ENCODE measurements around the gene CAPZA1.
"Not testable (repeated sequence)": the region's sequence is repeated elsewhere in the genome, so short reads cannot be mapped to it uniquely, and the experiment has no call there.

The CAPZA1 gene

DNA sequence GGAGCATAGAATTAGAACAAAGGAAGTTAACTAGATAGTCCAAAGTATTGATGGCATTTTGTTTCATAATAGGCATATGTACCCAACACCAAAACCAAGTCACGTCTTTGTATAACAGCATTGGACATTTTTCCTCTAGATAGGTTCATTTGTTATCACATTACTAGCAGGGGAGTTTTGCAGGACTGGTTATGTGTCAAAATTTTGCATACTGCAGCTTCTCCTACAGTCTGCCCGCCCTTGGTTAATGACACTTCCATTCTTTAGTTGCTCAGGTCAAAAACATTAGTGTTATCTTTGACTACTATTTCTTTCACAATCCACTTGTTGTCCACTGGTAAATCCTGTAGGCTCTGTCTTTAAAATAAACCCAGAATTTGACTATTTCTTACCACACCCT, 8.9 kb downstream of the CAPZA1 start:
- DNase-seq = peak; percentile 3 to 31

DNA sequence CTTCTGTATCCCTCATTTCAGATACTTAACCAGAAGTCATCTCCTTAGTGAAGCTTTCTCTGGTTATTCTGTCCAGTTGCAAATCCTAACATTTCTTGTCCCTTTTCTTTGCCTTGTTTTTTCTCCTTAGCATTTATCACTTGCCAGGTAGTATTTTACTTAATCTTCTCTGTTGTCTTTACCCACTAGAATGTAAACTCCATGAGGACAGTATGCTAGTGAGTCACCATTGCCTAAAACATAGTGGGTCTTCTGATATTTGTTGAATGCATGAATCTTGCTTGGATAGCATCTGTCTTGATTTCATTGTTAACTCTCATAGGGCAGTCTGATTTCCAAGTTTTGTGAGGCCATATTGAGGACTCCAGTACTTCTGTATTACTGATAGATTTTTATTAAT, 9.6 kb downstream of the CAPZA1 start:
- DNase-seq = no peak

DNA sequence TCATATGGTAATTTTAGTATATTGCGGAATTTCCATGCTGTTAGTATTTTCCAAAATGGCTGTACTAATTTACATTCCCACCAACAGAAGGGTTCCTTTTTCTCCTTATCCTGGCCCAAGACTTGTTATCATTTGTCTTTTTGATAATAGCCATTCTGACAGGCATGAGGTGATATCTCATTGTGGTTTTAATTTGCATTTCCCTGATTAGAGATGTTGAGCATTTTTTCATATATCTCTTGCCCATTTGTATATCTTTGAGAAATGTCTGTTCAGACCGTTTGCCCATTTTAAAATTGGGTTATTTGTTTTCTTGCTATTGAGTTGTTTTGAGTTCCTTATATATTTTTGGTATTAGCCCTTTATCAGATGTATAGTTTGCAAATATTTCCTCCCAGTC, 14.0 kb downstream of the CAPZA1 start:
- no peak for DNase-seq

DNA sequence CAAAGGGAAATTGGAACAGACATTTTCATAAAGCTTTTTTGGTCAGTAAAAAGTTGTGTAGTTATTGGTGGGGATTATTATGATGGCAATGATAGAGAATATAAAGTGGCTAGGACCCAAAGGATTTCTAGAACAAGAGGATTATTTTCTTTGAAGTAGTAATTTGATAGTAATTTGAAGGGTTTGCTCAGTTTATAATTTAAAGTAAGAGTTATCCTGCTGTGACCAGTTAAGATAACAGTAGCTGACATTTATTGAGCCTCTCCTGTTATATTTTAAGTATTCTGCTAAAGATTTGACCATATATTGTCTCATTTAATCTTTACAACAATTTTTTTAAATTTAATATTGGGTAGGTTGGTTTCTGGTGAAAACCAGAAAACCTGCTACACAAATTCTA, 14.7 kb downstream of the CAPZA1 start:
- DNase-seq = no peak

DNA sequence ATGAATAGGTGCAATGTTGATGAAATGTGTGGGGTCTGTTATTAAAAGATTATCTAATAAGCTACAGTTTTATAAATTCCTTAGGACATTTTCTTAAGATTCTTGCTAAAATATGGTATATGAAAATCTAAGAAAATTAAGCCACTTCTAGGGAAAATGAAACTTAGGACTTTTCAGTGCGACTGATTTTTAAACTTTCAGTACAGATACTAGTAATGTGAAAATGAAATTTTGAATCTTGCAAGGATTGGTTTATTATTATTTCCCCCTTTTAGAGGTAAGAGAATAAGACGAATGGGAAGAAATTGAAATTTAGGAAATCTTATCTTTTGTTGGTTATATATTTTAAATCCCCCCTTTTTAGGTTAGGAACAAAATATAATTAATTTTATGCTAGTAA, 16.4 kb downstream of the CAPZA1 start:
- no peak for DNase-seq

DNA sequence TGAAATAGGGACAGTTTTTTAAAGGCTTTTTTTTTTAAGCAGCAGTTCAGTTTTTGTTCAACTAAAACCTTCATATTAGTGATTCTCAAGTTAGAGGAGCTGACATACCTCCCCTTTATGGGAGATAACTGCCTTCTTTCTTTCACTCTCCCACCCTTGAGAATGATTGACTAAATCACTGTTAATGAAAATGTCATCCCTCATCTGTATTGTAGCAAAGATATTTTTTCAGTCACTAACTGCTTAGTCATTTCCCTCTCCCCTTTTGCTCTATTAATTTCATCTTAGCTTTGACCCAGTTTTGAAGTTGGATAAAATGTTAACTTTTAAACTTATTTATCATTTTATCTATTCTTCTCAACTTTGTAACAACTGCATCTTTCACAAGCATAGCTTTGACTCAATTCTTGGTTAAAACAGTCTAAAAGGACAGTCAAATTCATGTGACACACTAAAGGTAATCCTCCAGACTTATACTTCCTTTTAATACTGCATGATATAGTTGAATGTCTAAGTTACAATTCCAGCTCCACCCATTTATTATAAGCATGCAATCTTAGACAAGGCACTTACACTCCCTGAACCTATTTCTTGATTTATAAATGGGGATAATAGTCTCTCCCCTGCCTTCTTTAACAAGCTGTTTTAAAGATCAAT, 17.1 kb downstream of the CAPZA1 start:
- DNase-seq = no peak

DNA sequence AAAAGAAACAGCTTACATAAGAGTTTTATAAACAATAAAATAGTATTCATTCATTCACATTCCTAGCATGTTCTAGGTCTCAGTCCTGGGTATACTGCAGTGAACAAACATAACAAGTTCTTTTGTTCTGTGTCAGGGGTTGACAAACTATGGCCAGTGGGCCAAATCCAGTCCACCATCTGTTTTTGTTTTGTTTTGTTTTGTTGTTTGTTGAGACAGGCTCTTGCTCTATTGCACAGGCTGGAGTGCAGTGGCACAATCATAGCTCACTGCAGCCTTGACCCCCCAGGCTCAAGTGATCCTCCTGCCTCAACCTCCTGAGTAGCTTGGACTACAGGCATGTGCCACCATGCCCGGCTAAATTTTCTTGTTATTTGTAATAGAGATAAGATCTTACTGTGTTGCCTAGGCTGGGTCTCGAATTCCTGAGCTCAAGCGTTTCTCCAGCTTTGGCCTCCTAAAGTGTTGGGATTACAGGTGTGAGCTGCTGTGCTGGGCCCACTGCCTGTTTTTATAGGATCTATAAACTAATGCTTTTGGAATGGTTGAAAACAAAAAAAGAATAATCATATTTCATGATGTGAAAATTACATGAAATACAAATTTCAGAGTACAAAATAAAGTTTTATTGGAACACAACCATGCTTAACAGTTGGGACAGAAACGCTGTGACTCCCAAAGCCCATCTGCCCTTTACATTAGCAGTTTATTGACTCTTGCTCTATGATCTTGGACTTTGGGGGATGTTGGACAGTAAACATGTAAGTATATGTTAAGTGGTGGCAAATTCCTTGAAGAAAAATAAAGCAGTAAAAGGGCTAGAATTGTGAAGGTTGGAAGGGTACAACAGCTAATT, 17.9 kb downstream of the CAPZA1 start:
- DNase-seq = no peak

DNA sequence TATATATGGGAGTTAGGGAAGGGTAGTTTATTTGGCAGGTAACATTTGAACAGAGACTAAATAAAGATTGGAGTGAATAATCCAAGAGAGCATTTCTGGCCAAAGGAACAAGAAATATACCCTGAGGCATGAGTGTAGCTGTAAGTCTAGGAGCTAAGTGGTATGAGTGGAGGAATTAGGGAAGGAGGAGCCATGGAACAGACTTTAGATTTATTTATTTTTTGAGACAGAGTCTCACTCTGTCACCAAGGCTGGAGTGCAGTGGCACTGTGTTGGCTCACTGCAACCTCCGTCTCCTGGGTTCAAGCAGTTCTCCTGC, 18.4 kb downstream of the CAPZA1 start:
- no peak for DNase-seq

DNA sequence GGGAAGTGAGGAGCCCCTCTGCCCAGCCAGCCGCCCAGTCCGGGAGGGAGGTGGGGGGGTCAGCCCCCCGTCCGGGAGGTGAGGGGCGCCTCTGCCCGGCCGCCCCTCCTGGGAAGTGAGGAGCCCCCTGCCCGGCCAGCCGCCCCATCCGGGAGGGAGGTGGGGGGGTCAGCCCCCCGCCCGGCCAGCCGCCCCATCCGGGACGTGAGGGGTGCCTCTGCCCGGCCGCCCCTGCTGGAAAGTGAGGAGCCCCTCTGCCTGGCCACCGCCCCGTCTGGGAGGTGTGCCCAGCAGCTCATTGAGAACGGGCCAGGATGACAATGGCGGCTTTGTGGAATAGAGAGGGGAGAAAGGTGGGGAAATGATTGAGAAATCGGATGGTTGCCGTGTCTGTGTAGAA, 20.8 kb downstream of the CAPZA1 start:
- DNase-seq = not testable (repeated sequence)

DNA sequence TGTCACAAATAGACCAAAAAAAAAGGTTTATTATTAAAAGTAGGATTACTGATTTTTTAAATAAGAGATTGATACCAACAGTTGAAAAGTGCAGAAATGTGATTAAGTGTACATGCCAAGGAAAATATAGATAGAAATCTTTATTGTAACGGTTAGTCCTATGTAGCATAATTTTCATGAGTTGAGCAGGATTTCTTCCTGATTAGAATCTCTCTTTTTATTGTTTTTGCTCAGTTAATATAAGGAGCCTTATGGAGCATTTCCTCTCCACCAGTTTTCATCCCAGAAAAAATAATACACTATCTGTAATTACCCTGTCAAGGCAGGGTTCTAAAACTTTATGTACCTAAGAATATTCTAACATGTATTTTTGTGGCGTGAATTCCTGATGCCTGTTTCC, 23.4 kb downstream of the CAPZA1 start:
- DNase-seq = no peak

DNA sequence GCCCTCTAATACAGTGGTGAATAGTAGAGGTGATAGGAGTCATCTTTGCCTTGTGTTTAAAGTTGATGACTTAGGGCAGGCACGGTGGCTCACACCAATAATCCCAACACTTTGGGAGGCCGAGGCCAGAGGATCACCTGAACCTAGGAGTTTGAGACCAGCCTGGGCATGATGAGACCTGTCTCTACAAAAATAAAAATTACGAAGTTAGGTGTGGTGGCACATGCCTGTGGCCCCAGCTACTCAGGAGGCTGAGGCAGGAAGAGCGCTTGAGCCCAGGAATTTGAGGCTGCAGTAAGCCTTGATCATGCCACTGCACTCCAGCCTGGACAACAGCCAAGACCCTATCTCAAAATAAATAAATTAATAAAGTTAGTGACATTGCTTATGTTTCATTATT, 26.6 kb downstream of the CAPZA1 start:
- no peak for DNase-seq

DNA sequence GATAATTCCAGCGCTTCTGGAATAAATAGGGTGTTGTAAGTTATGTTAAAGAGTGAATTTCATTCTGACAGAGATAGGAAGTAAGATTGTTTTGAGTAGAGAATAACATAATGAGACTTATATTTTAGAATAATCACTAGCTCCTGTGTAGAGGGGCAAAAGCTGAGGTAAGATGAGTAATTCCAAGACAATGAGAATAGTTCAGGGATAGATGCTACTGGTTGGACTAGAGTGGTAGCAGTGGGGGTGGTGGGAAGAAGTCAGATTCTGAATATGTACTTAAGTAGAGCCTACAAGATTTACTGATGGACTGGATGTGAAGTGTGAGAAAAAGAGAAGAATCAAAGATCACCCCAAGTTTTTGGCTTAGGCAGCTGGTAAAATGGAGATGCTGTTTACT, 31.6 kb downstream of the CAPZA1 start:
- DNase-seq = no peak

DNA sequence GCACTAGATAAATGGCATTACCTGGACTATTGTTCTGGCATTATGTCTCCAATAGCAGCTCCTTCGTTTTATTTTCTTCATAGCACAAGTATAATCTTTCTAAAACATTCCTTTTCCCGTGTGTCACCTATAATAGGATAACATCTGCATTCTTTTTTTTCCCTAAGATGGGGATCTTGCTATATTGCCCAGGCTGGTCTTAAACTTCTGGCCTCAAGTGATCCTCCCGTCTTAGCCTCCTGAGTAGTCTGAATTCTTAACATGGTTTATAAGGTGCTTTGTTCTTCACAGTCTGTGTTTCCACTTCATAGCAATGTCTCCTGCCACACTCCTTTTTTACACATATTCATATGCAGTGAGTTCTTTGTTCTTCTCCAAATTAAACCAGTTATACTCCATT, 46.2 kb downstream of the CAPZA1 start:
- DNase-seq = no peak

DNA sequence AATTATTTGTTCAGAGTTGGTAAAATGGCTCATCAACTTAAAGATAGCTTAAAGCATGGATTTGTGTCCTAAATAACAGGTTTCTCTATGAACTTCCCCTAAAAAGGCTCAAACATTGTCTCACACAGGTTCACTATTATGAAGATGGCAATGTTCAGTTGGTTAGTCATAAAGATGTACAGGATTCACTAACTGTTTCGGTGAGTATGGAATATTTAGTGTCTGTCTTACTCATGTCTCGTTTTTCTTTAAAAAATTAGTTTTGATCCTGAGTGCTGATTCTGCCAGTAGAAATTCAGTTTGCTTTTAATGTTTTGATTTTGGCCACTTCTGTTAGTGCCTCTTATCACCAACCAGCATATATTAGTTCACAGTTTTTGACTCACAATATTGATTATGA, 47.3 kb downstream of the CAPZA1 start:
- no peak for DNase-seq

DNA sequence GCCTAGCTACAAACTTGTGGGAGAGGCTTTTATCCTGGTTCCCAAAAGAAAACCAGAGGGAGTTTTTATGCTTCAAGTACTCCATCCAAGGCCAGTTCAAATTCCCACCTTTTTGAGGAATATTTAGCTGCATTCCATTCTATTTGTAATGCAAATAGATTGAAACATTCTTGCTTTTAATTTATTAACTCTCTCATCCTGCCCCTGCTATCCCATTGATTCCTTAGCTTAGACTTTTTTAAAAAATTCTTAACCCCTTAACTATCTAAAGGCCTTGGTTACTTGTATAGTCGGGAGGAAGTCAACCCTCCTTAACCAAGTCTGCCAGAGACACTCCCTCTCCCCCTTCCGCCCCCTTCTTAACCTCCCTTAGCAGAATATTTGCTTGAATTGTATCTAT, 52.4 kb downstream of the CAPZA1 start:
- no peak for DNase-seq

DNA sequence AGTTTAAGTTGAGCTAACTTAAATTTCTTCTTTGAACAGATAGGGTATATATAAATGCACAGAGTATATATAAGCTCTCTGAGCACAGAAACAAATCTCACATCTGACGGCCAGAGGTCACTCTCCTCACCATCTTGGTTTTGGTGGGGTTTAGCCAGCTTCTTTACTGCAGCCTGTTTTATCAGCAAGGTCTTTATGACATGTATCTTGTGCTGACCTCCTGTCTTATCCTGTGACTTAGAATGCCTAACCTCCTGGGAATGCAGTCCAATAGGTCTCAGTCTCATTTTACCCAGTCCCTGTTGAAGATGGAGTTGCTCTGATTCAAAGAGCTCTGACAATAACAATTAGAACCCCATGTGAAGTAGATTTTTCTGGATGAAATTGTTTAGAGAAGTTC, 53.2 kb downstream of the CAPZA1 start:
- DNase-seq = no peak

DNA sequence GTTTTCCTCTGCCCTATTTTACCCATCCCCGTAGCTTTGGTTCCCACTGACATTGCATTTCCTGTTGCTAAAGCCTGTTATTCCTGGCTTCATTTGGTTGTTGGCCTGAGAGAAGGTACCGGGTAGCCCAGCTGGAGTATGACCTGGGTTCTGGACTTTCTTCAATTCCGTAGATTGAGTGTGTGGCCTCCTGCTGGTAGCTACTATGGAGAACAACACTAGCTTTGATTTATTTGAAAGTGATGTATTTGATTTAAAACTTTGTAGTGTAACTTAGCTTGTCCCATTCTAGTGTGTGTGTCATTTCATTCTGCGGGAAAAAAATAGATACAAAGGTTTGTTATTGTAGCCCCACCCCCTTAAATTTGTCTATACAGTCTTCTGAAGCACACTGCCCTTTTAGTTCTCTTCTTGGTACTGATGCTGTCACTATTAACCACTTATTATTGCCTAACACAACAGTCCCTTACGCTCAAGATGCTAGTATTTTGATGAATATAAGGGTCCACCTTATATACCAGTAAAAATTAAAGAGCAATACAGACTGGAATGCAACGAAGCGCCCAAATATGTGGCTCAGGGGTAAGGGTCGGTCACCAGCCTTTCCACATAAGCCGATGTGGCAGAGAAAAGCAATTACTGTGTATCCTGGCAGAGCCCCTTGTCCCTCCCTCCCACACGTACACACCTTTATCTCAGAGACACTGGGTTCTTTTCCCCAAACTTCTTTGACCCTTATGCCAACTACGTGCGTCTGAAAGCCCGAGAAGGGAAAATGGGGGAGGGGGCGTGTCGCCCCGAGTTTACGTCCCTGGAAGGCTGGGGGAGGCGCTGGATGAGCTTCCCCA, 54.2 kb downstream of the CAPZA1 start:
- DNase-seq = peak; percentile 47 to 56

DNA sequence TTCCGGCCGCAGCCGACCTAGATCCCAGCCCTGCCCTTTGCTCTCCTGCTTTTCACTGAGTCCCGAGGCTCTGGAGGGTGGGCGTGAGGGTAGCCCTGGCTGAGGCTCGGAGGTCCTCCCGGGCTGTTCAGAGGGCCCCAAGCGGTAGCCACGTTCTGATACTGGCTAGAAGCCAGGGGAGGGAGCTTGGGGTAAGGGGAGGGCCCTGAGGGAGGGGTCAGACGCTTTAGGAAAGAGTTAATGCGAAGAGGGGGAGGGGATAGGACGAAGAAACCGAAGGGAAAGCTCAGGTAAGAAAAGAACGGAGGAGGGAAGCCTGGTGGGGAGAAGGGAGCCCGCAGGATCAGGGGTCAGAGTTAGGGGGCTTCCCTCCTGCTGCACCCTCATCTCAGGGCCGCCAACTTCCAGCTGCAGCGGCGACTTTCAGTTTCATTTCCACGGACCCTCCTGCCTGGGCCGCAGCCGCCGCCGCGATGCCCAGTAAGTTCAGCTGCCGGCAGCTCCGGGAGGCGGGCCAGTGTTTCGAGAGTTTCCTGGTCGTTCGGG, 54.9 kb downstream of the CAPZA1 start, which contains the start of gene MOV10:
Gene MOV10, plus strand, starts transcription at position 220 of the 546 bp plus-strand sequence. Its CDS starts 254 bp downstream, at position 474.
- peak; percentile 78 to 92 for DNase-seq

DNA sequence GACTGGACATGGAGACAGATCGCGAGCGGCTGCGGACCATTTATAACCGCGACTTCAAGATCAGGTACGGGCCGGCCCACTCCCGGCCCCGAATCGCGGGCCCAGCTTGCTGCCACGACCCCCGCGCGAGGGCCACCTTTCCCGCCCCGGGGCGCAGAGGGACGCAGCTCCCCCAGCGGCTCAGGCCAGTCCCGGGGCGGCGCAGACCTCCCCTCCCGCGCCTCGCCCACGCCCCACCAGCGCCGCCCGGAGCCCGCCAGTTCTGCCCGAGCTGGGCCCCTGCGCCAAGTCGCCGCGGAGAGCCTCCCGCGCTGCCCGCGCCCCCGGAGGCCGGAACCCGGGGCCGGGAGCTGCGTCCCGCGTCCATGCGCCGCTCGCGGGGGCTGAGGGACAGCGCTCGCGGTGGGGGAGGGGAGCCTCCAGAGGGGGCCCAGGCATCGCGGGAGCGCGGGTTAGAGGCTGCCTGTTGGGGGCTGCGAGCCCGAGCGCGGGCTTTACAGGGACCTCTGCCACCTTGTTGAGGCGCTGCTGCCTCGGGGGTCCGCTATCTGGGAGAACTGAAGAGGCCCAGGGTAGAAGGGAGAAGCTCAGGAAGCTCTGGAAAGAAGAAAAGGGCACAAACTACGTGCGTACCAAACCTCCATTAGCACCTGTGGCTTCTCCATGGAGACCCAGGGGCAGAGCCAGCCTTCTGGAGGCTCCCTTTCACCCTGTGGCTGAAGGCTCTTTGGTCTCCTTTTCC, 55.5 kb downstream of the CAPZA1 start:
- peak in 1 of 2 experiments; percentile 87 for DNase-seq

DNA sequence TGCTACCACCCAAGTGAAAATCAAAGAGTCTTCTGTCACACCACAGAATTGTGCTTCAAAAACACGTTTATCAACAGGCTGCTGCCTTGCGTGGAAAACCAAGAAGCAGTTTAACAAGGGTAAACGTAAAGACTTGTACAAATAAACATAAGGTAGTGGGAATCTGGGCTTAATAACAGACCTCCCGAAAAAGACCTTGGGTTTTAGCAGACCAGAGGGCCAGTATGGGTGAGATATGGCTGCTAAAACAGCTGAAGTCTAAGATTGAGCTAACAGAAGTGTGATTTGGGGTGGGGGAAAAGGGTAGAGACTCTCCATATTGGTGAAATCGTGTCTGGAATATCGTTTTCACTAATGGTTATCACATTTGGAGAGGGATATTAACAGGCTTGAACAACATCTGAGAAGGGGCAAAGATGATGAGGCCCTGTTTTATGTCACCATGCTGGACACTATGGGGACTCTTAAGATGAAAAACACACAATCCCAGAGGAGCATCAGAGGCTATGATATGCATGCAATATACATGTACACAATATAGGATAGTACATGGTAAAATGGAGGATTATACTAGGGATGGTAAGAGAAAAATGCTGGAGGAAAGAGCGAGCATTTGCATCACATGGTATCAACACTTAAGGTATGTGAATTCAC, 56.2 kb downstream of the CAPZA1 start:
- no peak for DNase-seq

DNA sequence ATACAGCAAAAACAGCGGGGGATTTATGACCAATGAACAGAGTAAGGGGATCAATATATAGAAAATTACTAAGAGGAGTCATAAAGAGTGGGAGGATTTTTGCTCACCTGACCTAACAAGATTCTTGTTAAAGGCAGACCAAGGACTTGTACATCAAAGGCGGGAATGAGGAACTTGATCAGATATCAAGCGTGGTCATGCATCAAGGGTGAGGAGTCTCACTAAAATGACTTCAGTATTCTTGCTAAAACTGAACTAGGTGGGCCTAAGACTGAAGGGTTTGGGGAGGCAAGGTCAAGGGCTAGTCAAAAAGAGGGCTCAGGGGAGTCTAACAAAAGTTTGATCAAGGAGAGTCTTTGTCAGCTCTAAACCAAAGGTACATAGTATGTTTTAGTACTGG, 56.9 kb downstream of the CAPZA1 start:
- no peak for DNase-seq

DNA sequence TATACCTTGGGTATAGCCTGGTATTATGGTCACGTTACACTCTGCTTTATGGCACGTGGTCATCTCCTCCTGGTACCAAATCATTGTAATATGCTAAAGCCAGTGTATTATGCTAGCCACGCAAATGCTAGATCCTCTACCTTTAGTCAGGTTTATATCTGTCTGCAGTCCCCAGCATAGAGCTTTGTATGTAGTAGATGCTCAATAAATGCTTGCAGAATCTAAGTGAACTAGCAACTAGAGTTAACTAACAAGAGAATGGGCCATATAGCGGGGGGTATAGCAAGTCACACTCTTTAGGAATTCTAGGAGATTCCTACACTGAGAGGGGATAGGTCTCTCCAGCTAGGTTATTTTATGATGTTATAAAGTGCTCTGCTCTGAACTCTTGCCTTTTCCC, 57.9 kb downstream of the CAPZA1 start:
- no peak for DNase-seq

Measured in NCI-H526 (cell line).